Testis (tissue), 2 donors: ENCODE measurements around the gene MYBPC2.

Experiments used
- POLR2A ChIP-seq: fragments of 450-650 bp; IDR thresholded peaks from one replicate; pipeline ENCODE4 v1.6.1; 2017; ENCODE audit warnings: antibody characterized with exemption, mild to moderate bottlenecking, moderate library complexity
- TF ChIP-seq, protein P1 (sequence below), 3 experiments: fragments of 450-650 bp in 2 of 3; fragments of 200-600 bp in 1 of 3; sonication (generic) in 1 of 3; IDR thresholded peaks; one replicate each; pipeline ENCODE4 v1.5.1; 2016 to 2019; ENCODE audit warnings: antibody characterized with exemption in 3 of 3, mild to moderate bottlenecking in 2 of 3, moderate library complexity in 1 of 3

DNA sequence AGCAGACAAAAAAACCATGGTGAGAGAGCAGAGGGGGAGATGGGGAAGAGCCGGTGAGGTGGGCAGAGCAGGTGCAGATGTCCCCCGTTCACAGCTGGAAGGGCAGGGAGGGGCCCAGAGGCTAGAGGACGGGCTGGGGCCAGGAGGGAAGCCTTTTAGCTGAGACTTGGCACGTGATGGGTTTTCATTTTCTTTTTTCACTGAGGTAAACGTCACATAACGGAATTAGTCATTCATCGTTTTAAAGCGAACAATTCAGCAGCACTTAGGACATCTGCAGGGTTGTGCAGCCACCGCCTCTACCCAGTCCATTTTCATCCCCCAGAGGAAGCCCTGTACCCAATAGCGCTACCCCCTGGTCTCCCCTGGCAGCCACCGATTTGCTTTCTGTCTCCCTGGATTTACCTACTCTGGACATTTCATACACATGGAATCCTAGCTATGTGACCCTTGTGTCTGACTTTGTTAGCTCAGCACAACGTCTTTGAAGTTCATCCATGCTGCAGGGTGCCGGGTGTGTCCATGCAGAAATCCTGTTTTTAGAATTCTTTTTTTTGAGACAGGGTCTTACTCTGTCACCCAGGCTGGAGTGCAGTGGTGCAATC, 27.6 kb downstream of the MYBPC2 start:
- TF ChIP-seq, protein P1, sequence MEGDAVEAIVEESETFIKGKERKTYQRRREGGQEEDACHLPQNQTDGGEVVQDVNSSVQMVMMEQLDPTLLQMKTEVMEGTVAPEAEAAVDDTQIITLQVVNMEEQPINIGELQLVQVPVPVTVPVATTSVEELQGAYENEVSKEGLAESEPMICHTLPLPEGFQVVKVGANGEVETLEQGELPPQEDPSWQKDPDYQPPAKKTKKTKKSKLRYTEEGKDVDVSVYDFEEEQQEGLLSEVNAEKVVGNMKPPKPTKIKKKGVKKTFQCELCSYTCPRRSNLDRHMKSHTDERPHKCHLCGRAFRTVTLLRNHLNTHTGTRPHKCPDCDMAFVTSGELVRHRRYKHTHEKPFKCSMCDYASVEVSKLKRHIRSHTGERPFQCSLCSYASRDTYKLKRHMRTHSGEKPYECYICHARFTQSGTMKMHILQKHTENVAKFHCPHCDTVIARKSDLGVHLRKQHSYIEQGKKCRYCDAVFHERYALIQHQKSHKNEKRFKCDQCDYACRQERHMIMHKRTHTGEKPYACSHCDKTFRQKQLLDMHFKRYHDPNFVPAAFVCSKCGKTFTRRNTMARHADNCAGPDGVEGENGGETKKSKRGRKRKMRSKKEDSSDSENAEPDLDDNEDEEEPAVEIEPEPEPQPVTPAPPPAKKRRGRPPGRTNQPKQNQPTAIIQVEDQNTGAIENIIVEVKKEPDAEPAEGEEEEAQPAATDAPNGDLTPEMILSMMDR (IDR thresholded peaks at IDR 0.05), result no peak
- TF ChIP-seq POLR2A, result no peak
